Activated CD4-positive, alpha-beta T cell treated with anti-CD3 and anti-CD28 coated beads for 1 hour (primary cell): ENCODE data around the gene BCL2.

Source experiments
- DNase-seq: peaks from one replicate; pipeline ENCODE4 v3.0.0-alpha.2; 2020

BCL2 gene

GRCh38 chr18:63307551-63308200 is 11.9 kb downstream of the BCL2 start:
- no peak for DNase-seq

DNA sequence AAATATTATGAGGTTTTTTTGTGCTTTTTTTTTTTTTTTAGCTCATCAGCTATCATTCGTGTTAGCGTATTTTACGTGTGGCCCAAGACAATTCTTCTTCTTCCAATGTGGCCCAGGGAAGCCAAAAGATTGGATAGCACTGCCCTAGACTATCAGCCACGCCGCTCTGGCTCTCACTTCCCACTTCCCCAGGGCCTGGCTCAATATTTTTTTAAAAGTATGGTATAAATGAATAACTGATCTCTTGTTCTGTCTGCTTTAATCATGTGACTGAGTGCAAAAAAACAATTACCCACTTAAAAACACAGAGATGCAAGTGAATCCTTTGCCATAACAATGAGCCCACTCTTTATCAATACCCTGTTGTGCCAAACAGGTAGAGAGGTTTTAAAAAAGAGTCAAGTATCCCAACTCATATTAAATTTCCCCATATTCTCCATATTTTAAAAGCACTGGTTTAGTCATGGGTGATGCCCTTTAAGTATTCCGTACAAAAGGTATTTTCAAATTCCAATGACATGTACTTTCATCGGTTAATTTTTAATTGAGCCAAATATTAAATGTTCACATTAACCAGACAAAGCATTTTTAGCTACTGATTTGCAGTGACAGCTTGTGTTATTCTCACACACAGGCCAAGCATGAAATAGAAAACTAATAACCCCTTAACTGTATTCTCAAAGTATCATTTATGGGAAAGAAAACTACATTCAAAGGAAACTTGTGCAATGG is 12.6 kb downstream of the BCL2 start:
- no peak for DNase-seq

GRCh38 chr18:63306249-63306648 is 13.3 kb downstream of the BCL2 start:
- no peak for DNase-seq

DNA sequence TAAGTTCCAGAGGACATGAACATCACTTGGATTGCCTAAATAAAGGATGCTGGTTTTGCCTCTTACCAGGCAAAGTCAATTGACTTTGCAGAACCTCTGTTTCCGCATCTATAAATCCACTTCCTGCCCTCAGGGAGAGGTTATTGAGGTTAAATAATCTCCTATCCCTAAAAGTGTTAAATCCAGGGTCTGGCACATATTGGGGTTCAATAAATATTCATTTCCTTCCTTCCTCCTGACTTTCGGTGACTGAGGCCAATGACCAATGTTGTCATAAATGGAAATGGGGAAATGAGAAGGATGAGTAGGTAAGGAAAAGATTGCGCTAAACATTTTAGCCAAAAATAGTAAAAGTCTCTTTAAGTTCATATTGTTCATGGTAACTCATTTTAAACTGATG is 16.0 kb downstream of the BCL2 start:
- DNase-seq: no peak

DNA sequence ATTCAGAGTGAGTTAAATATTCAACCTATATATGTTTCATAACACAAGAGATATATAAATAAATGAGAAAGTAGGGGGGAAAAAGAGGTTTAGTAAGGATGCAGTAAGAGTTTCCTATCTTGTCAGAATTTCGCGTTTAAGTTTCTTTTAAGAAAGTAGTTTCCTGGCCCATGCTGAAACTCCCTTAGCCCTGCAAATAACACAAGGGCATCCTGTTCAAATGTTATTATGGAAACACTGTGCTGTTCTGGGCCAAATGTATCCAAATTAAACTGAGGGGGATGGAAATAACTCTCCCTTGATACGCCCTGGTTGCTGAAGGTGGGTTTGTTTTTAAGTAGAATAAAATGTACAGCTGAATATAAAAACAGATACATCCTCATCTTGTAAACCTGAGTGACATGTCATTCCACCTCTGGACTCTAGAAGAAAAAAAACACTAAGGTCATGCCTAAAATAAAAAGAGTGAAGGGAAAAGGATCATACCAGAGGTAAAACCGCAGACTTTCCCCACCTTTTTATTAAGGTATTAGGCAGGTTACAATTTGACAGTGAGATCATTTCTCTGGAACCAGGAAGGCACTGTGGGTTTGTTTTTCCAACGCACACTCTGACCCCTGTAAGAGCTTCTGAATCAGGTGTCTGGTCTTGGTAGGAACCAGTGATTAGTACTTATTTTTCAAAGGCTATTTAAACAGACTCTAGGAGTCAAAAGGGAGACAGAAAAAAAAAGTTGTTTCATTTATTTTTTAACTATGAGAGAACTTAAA is 16.7 kb downstream of the BCL2 start:
- no peak for DNase-seq

DNA sequence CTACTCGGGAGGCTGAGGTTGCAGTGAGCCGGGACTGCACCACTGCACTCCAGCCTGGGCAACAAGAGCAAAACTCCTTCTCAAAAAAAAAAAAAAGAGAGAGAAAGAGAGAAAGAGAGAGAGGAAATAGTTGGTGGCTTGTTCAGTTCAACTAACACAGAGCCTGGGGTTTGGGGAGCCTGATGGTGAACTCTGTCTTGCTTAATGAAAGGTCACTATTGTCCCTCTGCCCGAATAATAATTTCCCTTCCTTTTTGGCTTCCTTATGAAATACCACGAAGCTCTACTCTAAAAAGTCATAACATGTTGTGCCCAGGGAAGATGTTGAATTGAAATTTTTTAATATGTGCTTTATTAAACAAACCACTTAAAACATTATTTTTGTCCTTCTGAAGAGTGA is 17.3 kb downstream of the BCL2 start:
- no peak for DNase-seq

DNA sequence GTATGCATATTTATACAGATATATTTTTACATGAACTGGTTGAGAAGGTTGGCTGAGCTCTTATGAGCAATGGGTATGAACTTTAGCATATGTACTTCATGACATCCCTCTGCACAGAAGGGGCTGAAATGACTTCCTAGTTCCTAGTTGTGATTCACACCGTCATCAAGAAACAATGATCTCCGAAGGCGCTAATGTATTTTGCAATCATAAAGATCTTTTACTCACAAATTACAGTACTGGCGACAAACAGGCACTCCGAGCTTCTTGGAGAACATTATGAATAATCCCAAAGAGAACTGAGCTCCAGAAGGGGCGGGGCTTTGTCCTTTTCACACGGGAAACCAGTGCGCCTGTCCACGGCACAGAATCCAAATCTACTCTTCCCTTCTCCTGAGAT is 18.1 kb downstream of the BCL2 start:
- no peak for DNase-seq

DNA sequence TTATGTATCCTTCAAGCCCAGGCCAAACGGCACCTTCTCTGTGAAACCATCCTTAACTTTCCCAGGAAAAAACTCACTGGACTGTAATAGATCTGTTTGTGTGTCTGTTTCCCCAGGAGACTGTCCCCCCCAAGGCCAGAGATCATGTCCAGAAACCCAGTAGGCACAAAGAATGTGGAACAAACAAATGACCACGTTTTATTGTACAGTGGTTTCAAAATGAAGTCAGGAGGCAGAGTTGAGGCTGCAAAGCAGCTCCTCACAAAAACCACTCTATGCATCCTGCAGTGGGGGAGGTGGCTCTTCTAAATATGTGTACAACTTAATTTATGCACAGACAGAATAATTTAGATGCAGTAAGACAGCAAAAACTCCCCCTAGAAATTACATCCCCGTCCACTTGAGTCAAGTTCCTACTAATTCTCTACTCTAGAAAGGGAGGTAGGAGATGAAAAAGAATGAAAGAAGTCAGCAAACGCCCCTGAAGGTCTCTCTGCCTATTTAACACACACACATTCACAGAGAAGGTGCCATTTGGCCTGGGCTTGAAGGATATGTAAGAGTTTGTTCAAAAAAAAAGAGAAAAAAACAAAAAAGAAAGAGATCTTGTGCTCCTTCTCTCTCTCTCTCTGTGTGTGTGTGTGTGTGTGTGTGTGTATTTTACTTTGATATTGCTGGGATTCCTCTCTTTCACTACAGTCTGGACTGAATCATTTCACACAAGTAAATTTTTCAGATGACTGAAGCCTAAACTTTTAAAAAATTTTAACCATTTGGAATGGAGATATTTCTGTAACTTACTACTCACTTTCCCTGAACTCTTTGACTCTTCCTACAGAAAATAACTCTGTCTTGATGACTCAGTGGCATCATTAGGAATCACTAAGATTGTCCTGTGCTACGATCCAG is 19.5 kb downstream of the BCL2 start:
- DNase-seq: no peak

DNA sequence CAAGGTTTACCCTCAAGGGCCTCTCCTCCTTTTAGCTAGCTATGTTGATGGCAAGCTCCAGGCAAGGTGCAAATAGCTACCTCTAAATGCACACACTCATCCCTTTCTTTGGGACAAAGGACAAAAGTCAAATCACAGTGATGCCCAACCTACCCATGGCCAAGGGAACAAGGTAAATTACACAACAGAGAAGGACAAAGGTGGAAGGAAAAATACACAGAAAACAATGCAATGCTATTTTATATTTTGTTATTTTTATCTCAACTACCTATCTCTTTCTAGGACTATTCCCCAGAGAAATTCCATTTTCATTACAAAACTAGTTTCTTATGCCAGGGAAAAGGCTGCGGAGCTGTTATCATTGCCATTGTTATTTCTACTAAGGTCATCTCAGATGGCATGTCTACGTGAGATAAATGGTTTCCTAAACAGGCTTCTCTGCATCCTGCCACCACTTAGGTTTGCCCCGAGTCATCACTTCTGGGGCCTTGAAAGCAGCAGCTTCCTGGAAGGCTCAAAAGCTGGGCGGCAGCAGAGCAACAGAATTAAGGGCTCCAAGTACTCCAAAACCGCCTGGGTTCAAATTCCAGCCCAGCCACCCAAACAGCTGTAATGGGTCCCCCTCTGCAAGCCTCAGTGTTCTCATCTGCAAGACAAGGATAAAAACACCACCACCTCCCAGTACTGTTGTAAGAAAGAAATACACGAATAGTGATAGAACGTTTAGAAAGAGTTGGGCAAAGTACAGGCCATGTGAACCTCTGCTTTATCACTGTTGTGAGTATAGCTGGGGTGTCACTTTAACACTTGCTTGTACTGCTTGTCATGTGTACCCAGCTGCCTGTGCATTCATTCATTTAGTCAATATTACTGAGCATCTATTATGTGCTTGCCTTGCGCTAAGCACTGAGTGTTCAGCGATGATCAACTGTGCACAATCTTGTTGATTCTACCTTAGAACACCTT is 20.9 kb downstream of the BCL2 start:
- no peak for DNase-seq

- DNase-seq: no peak
These were observed 21.7 kb downstream of the BCL2 start for GRCh38 chr18:63297687-63298399.

GRCh38 chr18:63293935-63294334 is 25.6 kb downstream of the BCL2 start:
- DNase-seq: no peak

DNA sequence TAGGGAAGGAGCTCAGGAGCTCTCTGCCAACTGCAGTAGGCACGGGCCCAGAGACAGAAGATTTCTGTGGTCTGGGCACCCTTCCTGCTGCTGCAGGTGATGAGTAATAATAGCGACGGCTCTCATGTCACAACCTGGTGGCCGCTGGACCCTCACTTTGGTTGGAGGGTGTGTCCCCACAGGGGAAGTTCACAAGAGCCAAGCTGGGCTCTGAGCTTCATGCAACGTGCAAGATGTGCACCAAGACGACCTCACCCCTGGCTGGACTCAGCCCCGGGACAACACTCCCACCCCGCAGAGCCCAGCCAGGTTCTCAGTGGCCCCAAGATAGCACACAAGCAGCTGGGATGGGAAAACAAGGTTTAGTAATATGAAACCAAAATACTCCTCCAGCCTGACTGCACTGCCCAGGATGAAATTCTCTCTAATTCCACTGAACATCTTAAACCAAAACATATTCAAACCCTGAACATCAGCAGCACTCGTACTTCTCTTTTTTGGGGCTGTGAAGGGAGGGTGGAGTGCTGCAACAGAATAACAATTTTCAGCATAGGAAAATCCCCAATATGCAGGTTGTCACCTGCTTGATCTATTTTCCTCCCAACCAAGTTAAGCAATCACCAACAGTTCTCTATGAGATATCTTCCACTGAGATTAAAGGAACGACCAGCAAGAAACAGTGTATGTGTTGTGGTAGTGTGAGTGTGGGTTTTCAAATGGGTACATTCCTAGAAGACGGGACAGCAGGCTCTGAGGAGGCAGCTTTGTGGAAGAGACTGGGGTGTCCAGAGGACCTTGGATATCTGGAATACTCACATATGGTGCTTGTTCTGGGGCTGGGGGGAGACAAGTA is 26.5 kb downstream of the BCL2 start:
- no peak for DNase-seq

GRCh38 chr18:63291278-63291677 is 28.3 kb downstream of the BCL2 start:
- no peak for DNase-seq

- DNase-seq: no peak
These were observed 28.8 kb downstream of the BCL2 start for GRCh38 chr18:63290821-63291200.

- DNase-seq: no peak
These were observed 29.3 kb downstream of the BCL2 start for GRCh38 chr18:63290166-63290820.

DNA sequence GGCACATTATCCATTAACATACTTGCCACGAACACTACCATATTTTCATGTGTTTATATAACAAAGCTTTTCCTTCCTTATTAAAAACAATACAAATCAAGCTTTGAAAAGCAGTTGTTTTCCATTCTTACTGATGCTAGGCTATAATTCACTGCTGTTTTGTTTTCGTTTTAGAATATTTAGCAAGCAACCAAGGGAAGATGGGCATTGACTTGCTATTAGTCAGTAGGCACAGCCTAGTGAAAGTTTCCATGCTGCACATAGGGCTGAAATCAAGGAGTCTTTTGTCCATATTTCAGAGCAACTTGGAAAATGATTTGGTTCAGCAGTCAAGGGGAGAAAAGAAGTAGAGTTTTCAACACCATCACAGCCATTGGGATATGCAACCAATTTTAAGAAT is 31.3 kb downstream of the BCL2 start:
- DNase-seq: no peak

DNA sequence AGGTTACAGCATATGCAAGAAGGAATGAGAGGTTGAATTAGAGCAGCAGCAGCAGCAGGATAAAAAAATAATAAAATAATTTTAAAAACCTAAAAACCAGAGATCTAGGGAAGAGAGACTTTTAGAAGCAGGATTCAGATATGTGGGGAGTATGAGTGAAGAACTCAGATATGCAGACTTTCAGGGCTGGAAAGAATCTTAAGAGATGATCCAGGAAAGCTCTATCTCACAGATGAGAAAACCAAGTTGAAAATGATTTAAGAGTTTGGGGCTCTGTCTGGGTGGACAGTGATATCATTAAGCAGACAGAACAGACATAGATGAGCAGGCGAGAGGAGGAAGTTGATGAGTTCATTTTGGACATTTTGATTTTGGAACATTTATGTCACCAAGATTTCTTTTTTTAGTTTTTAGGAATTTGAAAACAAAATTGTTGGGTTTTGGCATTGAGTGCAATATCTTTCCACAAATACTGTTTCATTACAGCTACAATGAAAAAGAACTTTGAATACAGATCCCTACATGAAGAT is 31.8 kb downstream of the BCL2 start:
- DNase-seq: no peak

- DNase-seq: no peak
These were observed 32.6 kb downstream of the BCL2 start for GRCh38 chr18:63286926-63287325.
